ENCODE data around the gene CD274.

DNA sequence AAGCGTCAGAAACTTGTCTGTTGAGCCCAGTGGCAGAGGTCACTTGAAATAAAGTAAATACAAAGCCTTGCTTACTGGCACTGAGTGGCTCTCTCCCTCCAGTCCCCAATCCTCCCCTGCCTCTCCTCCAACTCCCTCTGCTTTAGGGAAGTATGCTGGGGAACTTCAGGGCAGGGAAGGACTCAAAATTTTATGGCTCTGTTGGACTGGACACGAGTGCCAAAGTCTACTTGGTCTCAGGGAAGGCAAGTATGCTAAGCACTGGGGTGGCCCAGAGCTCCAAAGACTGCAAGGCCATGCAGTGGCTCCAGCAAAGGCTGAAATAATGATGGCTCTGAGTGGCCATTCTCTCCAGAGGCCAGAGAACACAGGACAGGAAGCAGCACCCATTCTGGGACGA lies 22.2 kb upstream of the CD274 start:
- TF ChIP-seq EZH2 (IDR thresholded peaks at IDR 0.05; ENCODE audit: borderline replicate concordance, low read depth, low read length, severe bottlenecking) = no peak
- TF ChIP-seq POLR2AphosphoS5 (IDR thresholded peaks at IDR 0.05; ENCODE audit: insufficient read depth, low read depth, low read length) = no peak
- TF ChIP-seq, protein P1, sequence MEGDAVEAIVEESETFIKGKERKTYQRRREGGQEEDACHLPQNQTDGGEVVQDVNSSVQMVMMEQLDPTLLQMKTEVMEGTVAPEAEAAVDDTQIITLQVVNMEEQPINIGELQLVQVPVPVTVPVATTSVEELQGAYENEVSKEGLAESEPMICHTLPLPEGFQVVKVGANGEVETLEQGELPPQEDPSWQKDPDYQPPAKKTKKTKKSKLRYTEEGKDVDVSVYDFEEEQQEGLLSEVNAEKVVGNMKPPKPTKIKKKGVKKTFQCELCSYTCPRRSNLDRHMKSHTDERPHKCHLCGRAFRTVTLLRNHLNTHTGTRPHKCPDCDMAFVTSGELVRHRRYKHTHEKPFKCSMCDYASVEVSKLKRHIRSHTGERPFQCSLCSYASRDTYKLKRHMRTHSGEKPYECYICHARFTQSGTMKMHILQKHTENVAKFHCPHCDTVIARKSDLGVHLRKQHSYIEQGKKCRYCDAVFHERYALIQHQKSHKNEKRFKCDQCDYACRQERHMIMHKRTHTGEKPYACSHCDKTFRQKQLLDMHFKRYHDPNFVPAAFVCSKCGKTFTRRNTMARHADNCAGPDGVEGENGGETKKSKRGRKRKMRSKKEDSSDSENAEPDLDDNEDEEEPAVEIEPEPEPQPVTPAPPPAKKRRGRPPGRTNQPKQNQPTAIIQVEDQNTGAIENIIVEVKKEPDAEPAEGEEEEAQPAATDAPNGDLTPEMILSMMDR (IDR thresholded peaks at IDR 0.05; ENCODE audit: extremely low read depth in 1 of 2, insufficient read depth in 1 of 2, low read depth in 1 of 2, low read length in 2 of 2) = no peak
- TF ChIP-seq POLR2A (IDR thresholded peaks at IDR 0.05; ENCODE audit: low read depth, low read length) = no peak

Measured in endothelial cell of umbilical vein (primary cell).